Ectodermal cell (in vitro differentiated cells): ENCODE results near the gene PARVA.
"Not testable (repeated sequence)": the region's sequence is repeated elsewhere in the genome, so short reads cannot be mapped to it uniquely, and the experiment has no call there.

Experiments used
- H3K27ac ChIP-seq: 2 replicates; pipeline ENCODE4 v1.7.0; 2013; ENCODE audit warnings: mild to moderate bottlenecking, low read depth, low read length; ENCODE audit not compliant: insufficient read depth, poor library complexity, severe bottlenecking
- H3K27me3 ChIP-seq: 2 replicates; pipeline ENCODE4 v1.7.0; 2013; ENCODE audit warnings: mild to moderate bottlenecking, low read length; ENCODE audit not compliant: insufficient read depth, control insufficient read depth, poor library complexity, severe bottlenecking
- H3K36me3 ChIP-seq: one replicate; pipeline ENCODE4 v1.7.0; 2013; ENCODE audit warnings: low read length; ENCODE audit not compliant: control insufficient read depth, insufficient read depth
- H3K4me1 ChIP-seq: one replicate; pipeline ENCODE4 v1.7.0; 2013; ENCODE audit warnings: low read length; ENCODE audit not compliant: control insufficient read depth, insufficient read depth
- H3K4me3 ChIP-seq: 2 replicates; pipeline ENCODE4 v1.7.0; 2013; ENCODE audit warnings: low read depth, low read length, control low read depth; ENCODE audit not compliant: insufficient read depth
- H3K9me3 ChIP-seq: 2 replicates; pipeline ENCODE4 v1.7.0; 2013; ENCODE audit warnings: mild to moderate bottlenecking, low read length, moderate library complexity; ENCODE audit not compliant: control insufficient read depth
- WGBS, 2 experiments: methylation state at CpG; one replicate each; pipeline ENCODE4 v1.1.7; 2013; ENCODE audit warnings: missing lambda C conversion rate in 2 of 2; 5-methylcytosine and 5-hydroxymethylcytosine counted together

PARVA gene

DNA sequence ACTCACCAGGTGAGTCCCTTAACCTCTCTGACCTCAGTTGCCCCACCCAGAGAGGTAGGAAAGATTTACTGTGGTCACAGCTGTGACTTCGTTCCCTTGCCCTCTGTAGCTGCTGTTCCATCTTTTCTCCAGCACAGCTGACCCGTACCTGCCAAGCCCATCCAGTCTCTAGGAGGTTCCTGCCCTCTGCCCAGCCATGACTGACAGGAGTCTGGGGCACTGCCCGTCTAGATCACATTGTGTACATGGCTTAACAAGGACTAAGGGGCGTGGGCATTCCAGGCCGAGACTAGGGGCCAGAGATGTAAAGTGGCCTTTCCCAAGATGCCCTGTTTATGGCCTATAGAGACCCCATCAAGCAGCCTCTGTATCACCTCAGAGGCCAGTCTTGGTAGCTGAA, 132.0 kb downstream of the PARVA start:
- no peaks in the 10 kb centered on the region for H3K36me3 ChIP-seq
- no peaks in the 10 kb centered on the region for H3K9me3 ChIP-seq
- 94 to 95% methylated on average over 5 of the region's 5 CpGs for WGBS, 2 experiments
- H3K27me3 ChIP-seq = no peaks in the 10 kb centered on the region
- H3K4me3 ChIP-seq = no peak overlapping the region
- no peaks in the 10 kb centered on the region for H3K4me1 ChIP-seq
- H3K27ac ChIP-seq = no peak overlapping the region

DNA sequence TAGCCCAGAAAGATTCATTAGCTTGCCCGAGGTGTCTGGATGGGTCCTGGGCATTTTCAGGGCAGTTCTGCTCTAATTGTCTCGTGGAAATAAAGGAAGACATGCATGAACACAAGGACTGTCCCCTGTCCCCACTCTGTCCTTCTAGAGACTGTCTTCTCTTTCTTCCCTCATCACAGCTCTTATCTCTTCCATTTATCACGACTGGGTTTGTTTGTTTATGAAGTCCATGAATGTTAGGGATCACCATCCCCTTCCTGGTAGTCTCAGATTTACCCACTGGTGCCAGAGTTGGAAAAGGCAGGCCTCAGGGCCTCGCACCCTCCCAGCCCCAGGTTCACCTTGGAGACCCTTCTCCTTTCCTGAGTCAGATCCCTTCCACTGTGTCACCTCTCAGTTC, 134.8 kb downstream of the PARVA start:
- H3K4me1 ChIP-seq = no peaks in the 10 kb centered on the region
- H3K36me3 ChIP-seq = no peaks in the 10 kb centered on the region
- H3K27me3 ChIP-seq = no peaks in the 10 kb centered on the region
- 94 to 97% methylated on average over 3 to 4 of the region's 4 CpGs for WGBS, 2 experiments
- H3K9me3 ChIP-seq = no peaks in the 10 kb centered on the region
- no peak overlapping the region for H3K4me3 ChIP-seq
- no peak overlapping the region for H3K27ac ChIP-seq

DNA sequence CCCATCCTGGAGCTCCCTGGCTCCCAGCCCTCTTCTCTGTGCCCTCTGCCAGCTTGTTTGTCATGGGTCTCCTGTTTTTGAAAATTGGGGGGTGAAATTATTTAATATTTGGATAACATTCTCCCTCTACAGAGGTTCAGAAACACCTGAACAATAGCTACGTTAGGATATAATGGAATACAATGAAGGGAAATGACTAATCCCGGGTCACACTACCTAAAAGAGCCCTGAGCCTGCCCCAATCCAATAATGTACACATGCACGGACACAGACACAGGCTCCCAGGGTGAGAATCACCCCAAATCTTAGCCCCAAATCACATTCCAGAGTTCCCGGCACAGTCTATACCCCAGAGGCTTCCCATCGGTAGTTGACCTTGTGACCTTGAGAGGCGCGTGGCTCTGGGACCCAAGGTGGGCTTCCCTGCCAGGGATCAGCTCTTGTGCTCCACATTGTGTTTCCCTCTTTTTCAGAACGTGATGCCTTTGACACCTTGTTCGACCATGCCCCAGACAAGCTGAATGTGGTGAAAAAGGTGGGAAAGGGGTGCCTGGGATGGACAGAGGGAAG, 135.5 kb downstream of the PARVA start:
- Histone ChIP-seq H3K27ac (no peak overlapping the region), H3K27me3 (no peaks in the 10 kb centered on the region), H3K9me3 (no peaks in the 10 kb centered on the region), H3K4me1 (no peaks in the 10 kb centered on the region), H3K36me3 (no peaks in the 10 kb centered on the region), H3K4me3 (no peak overlapping the region)
- WGBS, 2 experiments = 85 to 88% methylated on average over 9 of the region's 9 CpGs

DNA sequence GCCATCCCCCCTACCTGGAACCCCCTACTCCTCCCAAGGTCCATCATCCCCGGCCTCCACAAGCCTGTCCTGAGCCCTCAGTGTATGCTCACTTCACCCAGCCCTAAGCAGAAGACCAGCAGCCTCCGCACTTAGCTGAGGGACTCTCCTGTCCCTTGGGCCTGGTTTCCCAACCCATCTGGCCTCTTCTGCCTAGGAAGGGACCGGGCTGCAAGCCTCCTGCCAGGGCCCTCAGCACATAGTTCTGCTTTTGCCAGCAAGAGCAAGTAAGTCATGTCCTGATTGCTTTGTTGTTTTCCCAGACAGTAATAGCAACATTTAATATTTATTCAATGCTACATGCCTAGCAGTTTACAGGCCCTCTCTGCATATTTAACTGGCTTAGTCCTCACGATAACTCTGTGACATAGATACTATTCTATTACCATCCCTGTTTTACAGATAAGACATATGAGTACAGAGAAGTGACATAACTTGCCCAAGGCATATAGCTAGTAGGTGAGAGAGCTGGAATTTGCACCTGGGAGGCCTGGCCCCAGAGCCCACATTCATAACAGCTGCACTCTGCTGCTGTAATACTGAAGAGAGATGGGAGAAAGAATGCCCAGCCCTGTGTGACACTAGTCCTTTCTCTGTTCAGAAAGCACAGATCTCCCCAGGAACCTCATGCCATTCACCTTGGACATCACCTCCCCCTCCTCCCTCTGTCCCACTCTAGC, 139.2 kb downstream of the PARVA start:
- no peak overlapping the region for H3K27ac ChIP-seq
- H3K9me3 ChIP-seq = no peaks in the 10 kb centered on the region
- H3K4me1 ChIP-seq = no peaks in the 10 kb centered on the region
- no peak overlapping the region for H3K4me3 ChIP-seq
- no peaks in the 10 kb centered on the region for H3K27me3 ChIP-seq
- H3K36me3 ChIP-seq = no peaks in the 10 kb centered on the region
- 92% methylated on average over 4 of the region's 4 CpGs for WGBS, 2 experiments

DNA sequence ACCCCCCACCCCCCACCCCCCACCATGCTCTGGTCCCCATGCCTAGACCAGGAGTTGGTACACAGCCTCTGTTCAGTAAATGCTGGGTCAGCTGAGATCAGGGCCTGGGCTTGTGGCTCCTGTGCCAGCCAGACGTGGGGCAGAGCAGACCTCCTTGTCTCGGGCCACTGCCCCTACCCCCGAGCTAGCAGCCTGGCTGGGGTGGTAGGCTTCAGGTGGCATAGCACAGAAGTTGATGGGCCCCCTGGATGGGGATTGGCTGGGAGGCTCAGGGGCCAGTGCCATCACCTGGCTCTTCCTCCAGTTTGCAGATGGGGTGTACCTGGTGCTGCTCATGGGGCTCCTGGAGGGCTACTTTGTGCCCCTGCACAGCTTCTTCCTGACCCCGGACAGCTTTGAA, 139.9 kb downstream of the PARVA start:
- Histone ChIP-seq H3K9me3 (no peaks in the 10 kb centered on the region), H3K4me3 (no peak overlapping the region), H3K36me3 (no peaks in the 10 kb centered on the region), H3K4me1 (no peaks in the 10 kb centered on the region), H3K27me3 (no peaks in the 10 kb centered on the region), H3K27ac (no peak overlapping the region)
- 95 to 96% methylated on average over 4 of the region's 4 CpGs for WGBS, 2 experiments

DNA sequence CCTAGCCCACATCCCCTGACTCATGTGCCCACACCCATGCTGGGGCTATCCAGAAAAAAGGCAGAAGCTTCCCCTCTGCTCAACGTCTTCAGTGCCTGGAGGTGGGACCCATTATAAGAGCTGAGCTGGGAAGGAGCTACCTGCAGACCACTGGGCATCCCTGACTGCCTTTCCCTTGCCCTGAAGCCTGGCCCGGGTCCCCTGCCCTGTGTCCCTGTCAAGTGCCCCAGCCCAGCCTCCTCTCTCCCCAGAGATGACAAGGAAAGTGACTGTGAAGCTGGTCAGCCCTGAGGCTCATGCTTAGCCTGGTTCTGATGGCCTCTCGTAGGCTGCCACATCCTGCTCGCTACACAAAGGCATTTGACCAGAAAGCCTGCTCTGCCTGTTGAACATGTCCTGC, 140.4 kb downstream of the PARVA start:
- H3K36me3 ChIP-seq = no peaks in the 10 kb centered on the region
- H3K27me3 ChIP-seq = no peaks in the 10 kb centered on the region
- no peak overlapping the region for H3K27ac ChIP-seq
- no peaks in the 10 kb centered on the region for H3K4me1 ChIP-seq
- H3K9me3 ChIP-seq = no peaks in the 10 kb centered on the region
- no peak overlapping the region for H3K4me3 ChIP-seq
- WGBS, 2 experiments = 91 to 92% methylated on average over 4 of the region's 4 CpGs

DNA sequence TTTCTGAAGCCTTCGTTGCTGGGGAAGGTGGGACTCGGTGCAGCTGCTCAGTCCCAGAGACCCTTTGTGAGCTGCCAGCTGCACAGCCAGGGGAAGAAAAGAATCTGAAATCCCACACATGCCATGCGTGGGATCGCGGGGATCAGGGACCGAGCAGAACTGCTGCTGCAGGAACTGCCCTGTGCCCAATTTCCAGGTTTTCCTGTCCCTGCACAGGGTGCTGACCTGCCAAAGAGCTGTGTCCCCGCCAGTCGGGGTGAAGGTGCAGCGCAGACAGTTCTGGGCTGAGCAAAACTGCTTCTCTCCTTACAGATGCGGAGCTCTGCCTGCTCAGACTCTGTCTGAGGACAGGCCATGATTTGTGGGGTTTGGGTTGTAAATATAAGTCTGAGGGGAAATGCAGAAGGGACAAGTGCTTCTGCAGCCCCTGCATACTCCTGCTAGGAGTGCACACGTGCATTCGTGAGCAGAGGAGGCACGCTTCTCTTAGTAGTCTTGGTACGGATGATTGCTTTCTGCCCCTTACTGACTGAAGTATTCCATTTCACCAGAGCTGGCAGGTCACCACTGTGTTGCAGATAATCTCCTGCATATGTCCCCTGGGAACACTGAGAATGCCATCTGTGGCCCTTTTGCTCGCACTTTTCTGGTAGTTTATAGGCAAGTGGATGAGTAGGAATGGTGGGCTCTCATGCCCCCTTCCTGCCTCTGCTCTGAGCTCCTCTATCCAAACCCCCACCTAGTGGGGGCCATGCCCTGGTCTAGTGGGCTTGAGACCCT, 141.4 kb downstream of the PARVA start:
- no peak overlapping the region for H3K4me3 ChIP-seq
- no peaks in the 10 kb centered on the region for H3K9me3 ChIP-seq
- 95% methylated on average over 15 of the region's 15 CpGs for WGBS, 2 experiments
- no peaks in the 10 kb centered on the region for H3K36me3 ChIP-seq
- no peaks in the 10 kb centered on the region for H3K4me1 ChIP-seq
- no peaks in the 10 kb centered on the region for H3K27me3 ChIP-seq
- H3K27ac ChIP-seq = no peak overlapping the region

DNA sequence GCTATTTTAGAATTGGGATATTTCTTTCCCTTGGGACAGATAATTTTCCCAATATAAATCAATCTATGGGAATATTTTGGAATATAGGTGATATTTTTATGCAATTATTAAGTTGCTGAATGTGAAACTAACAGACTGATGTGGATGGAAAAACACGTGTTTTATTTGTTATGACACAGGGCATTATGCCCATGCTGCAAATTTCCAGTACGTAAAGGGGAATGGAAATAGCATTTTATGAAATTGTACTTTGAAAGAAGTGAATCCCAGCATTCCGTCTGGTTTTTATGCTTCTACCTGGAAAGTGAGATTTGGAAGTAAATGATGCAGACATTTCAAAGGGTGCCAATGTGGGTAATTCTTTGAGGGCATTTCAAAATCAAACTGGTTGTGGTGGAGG, 142.7 kb downstream of the PARVA start:
- H3K4me1 ChIP-seq = no peaks in the 10 kb centered on the region
- H3K9me3 ChIP-seq = no peaks in the 10 kb centered on the region
- no peak overlapping the region for H3K27ac ChIP-seq
- H3K36me3 ChIP-seq = no peaks in the 10 kb centered on the region
- H3K27me3 ChIP-seq = no peaks in the 10 kb centered on the region
- WGBS, 2 experiments = 93 to 94% methylated on average over 3 of the region's 3 CpGs
- no peak overlapping the region for H3K4me3 ChIP-seq

DNA sequence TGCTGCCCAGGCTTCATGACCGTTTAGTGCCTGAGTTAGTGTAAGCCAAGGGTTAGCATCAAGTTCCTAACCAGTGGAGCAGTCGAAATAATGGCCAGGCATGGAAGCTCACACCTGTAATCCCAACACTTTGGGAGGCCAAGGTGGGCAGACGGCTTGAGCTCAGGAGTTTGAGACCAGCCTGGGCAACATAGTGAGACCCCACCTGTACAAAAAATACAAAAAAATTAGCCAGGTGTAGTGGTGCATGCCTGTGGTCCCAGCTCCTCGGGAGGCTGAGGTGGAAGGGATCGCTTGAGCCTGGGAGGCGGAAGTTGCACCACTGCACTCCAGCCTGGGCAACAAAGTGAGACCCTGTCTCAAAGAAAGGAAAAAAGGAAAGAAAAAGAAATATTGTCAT, 143.2 kb downstream of the PARVA start:
- not testable (repeated sequence) for H3K27ac ChIP-seq, H3K27me3 ChIP-seq, H3K36me3 ChIP-seq, H3K4me3 ChIP-seq, H3K4me1 ChIP-seq, H3K9me3 ChIP-seq
- 94 to 95% methylated on average over 6 of the region's 6 CpGs for WGBS, 2 experiments

DNA sequence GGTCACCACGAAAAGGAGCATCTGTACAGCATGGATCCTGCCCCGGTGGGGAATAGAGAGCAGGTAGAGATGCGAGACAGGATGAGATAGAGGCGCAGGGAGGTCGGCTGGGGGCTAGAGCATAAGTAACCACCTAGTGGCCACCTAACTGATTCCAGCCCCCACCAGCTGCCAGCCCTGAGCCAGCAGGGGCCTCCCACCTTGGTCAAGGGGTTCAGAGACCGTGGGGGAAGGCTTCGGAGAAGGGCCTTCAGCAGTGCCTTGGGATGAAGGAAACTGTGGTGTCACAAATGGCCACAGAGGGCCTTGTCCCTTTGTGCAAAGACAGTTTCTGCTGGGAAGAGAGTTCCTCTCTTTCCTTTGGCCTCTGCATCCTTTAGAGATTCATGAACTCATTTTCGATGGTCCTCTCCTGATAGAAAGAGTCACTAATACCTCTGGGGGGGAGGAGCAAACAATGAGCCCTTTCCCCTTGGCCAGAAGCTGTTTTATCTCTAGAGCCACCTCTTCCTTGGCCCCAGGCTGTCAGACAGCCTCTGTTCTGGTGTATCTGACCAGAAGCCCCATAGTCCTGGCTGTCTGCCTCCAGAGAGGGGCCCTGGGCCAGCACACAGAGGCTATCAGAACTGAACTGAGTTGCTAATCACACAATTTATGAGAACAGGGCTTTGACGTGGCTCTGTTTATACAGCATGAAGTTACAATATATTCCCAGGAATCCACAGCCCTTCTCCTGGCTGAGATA, 146.0 kb downstream of the PARVA start:
- no peak overlapping the region for H3K27ac ChIP-seq
- 93% methylated on average over 9 of the region's 9 CpGs for WGBS, 2 experiments

More for the DNA sequence above, 146.0 kb downstream of the PARVA start:
- no peaks in the 10 kb centered on the region for H3K9me3 ChIP-seq
- no peaks in the 10 kb centered on the region for H3K4me1 ChIP-seq
- H3K27me3 ChIP-seq = no peaks in the 10 kb centered on the region
- no peak overlapping the region for H3K4me3 ChIP-seq
- H3K36me3 ChIP-seq = no peaks in the 10 kb centered on the region
